Spleen (tissue), 11 donors: ENCODE measurements around the gene ZBTB7B. TPM values are rescaled to one million over a fixed set of nuclear protein-coding genes. Genes with fewer than 3 reads are reported as not detected.

ENCODE experiments used
- DNase-seq: peaks from one replicate; pipeline ENCODE4 v3.0.0-alpha.2; 2020
- H3K27ac ChIP-seq, 8 donors: fragments of 200-600 bp; sonication (generic) in 7 of 8; 1 replicate in 4 of 8; 2 replicates in 4 of 8; pipeline versions ENCODE4 v1.5.0 to v1.8.0; 2016 to 2021; ENCODE audit warnings: inconsistent platforms in 4 of 8, mild to moderate bottlenecking in 4 of 8, moderate library complexity in 1 of 8
- H3K27me3 ChIP-seq, 7 donors: fragments of 200-600 bp; sonication (generic) in 6 of 7; replicated peaks in 1 of 7; 1 replicate in 4 of 7; 2 replicates in 3 of 7; pipeline versions ENCODE4 v1.5.0 to v1.8.0; 2016 to 2021; ENCODE audit warnings: inconsistent platforms in 3 of 7, mild to moderate bottlenecking in 1 of 7
- H3K36me3 ChIP-seq, 6 donors: fragments of 200-600 bp; sonication (generic) in 5 of 6; 1 replicate in 4 of 6; 2 replicates in 2 of 6; pipeline versions ENCODE4 v1.5.0 to v1.8.0; 2016 to 2021; ENCODE audit warnings: inconsistent platforms in 2 of 6
- H3K4me1 ChIP-seq, 6 donors: fragments of 200-600 bp; sonication (generic) in 5 of 6; 1 replicate in 3 of 6; 2 replicates in 3 of 6; pipeline versions ENCODE4 v1.5.0 to v1.8.0; 2016 to 2021; ENCODE audit warnings: inconsistent platforms in 3 of 6
- H3K4me3 ChIP-seq, 8 donors: fragments of 200-600 bp; sonication (generic) in 7 of 8; 1 replicate in 4 of 8; 2 replicates in 4 of 8; pipeline versions ENCODE4 v1.5.0 to v1.8.0; 2016 to 2021; ENCODE audit warnings: inconsistent platforms in 4 of 8, mild to moderate bottlenecking in 4 of 8, moderate library complexity in 2 of 8
- H3K9me3 ChIP-seq, 8 donors: fragments of 200-600 bp; sonication (generic) in 7 of 8; 1 replicate in 4 of 8; 2 replicates in 4 of 8; pipeline versions ENCODE4 v1.5.0 to v1.8.0; 2016 to 2021; ENCODE audit warnings: inconsistent platforms in 4 of 8
- CTCF ChIP-seq, 11 experiments: fragments of 200-600 bp in 7 of 11; fragments of 450-650 bp in 4 of 11; sonication (generic) in 4 of 11; IDR thresholded peaks in 8 of 11; conservative IDR thresholded peaks in 3 of 11; 1 replicate in 7 of 11; 2 replicates in 4 of 11; pipeline versions ENCODE4 v1.4.0 to v1.8.0; 2016 to 2021; ENCODE audit warnings: antibody characterized with exemption in 11 of 11, inconsistent platforms in 4 of 11, mild to moderate bottlenecking in 1 of 11
- POLR2A ChIP-seq, 3 donors: fragments of 450-650 bp; IDR thresholded peaks; one replicate each; pipeline ENCODE4 v1.5.1; 2017; ENCODE audit warnings: antibody characterized with exemption in 3 of 3, mild to moderate bottlenecking in 1 of 3
- POLR2AphosphoS5 ChIP-seq, 3 donors: sonication (generic); formaldehyde crosslinking; IDR thresholded peaks; one replicate each; pipeline ENCODE4 v1.5.1; 2017; ENCODE audit warnings: antibody characterized with exemption in 3 of 3
- WGBS, 5 donors: extraction: QIAGEN DNeasy Blood & Tissue Kit in 3 of 5; methylation state at CpG; one replicate each; pipeline versions ENCODE4 v1.1.5 to v1.1.7; 2013 to 2018; 5-methylcytosine and 5-hydroxymethylcytosine counted together
- intact Hi-C: fragments of 100-400 bp; cut with DNase I; formaldehyde crosslinking; loops from one replicate; pipeline ENCODE4 v1.15.0; 2023; ENCODE audit warnings: low total_unique reads
- polyA plus RNA-seq, 3 donors: library from polyadenylated mRNA; stranded (reverse); fragments of 200-250 nt; gene quantifications; one replicate each; pipeline ENCODE4 v1.2.1, GENCODE V29; 2013
- total RNA-seq, 7 donors: library from RNA; depleted of rRNA in 3 of 7; stranded (reverse); fragments of >200 nt in 3 of 7; fragmentation: NEBNext Ultra II Directional in 4 of 7; extraction: Animal tissue kit (Norgen Biotek cat#: 25700) in 4 of 7; gene quantifications; one replicate each; pipeline versions ENCODE4 v1.1.0 to v1.2.1, GENCODE V29; 2016 to 2021
- donor health status: healthy with polysubstance abuse.
- donor health status: DM: no; HTN: no; CAD: no; lungs with moderate emphysema.
- donor health status: DM: no; HTN: no; CAD: no.
- donor health status: Bipolar disorder and iron deficiency.
- donor health status: healthy.
- donor health status: DM: no; HTN: no; CAD: no.
- donor health status: DM: yes; HTN: yes; CAD: no.

The ZBTB7B gene
- total and polyA plus RNA-seq, 10 donors = 11.1 to 88.9 (median 57.5) TPM

- intact Hi-C loops = no loop called here
- Histone ChIP-seq H3K4me3 (peak overlapping the region; percentile 52 to 78 (median 64)), H3K27me3 (no peaks in the 10 kb centered on the region), H3K9me3 (no peaks in the 10 kb centered on the region), H3K36me3 (peaks cover 0 to 40% (median 29%) of the 10 kb centered on the region in 6 donors), H3K27ac (peak overlapping the region; percentile 66 to 89 (median 82)), H3K4me1 (peaks cover 58 to 98% (median 78%) of the 10 kb centered on the region in 6 donors)
- WGBS, 5 donors = 1 to 8% (median 4%) methylated on average over 4 of the region's 4 CpGs
- peak in 2 of 3 donors; percentile 76 to 89 for TF ChIP-seq POLR2AphosphoS5 (IDR thresholded peaks at IDR 0.05)
- TF ChIP-seq CTCF (IDR thresholded peaks at IDR 0.05 in 8 of 11, conservative IDR thresholded peaks at IDR 0.05 in 3 of 11) = no peak
- DNase-seq = peak; percentile 90
Observed at GRCh38 chr1:154955039-154955717, 47.4 kb upstream of the ZBTB7B start.

GRCh38 chr1:154955718-154956543 is 46.7 kb upstream of the ZBTB7B start, which contains the start of gene PBXIP1:
Gene PBXIP1, minus strand, starts transcription at chr1:154956099. Its CDS starts 2,378 bp downstream, at chr1:154953721.
- TF ChIP-seq CTCF (IDR thresholded peaks at IDR 0.05 in 8 of 11, conservative IDR thresholded peaks at IDR 0.05 in 3 of 11) = peak in 4 of 11 experiments; percentile 12 to 32 (median 22)
- peak in 2 of 3 donors; percentile 62 to 81 for TF ChIP-seq POLR2AphosphoS5 (IDR thresholded peaks at IDR 0.05)
- no peak for TF ChIP-seq POLR2A (IDR thresholded peaks at IDR 0.05)
- H3K4me3 ChIP-seq = peak within 1 kb of the TSS; percentile 52 to 78 (median 64)
- peaks cover 61 to 98% (median 81%) of the 10 kb centered on the region in 6 donors for H3K4me1 ChIP-seq
- peak; percentile 83 for DNase-seq
- peaks cover 0 to 32% (median 22%) of the 10 kb centered on the region in 6 donors for H3K36me3 ChIP-seq
- 0 to 1% (median 0%) methylated on average over 18 of the region's 18 CpGs for WGBS, 5 donors
- intact Hi-C loops = no loop called here
- H3K27me3 ChIP-seq = no peaks in the 10 kb centered on the region
- H3K27ac ChIP-seq = peak within 1 kb of the TSS; percentile 66 to 89 (median 82)
- H3K9me3 ChIP-seq = no peaks in the 10 kb centered on the region

DNA sequence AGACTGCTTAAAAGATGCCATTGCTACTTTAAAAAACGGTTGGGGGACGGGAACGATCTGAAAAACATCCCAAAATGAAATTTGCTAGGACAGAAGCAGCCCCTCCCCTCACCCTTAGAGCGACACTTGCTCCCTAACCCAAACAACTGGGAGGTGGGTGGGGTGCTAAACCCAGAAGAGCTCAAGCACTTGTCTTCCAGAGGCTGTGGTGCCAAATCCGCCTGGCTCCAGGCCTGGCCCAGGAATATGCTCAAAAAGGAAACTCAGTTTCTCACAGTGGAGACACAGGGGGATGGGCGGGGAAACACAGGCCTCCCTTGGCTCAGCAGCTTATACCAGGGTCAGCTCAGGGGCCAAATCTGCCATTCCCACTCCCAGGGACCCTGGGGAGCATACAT is 46.1 kb upstream of the ZBTB7B start:
- H3K4me1 ChIP-seq = peaks cover 55 to 96% (median 78%) of the 10 kb centered on the region in 6 donors
- intact Hi-C loops = no loop called here
- peak overlapping the region; percentile 66 to 89 (median 82) for H3K27ac ChIP-seq
- H3K36me3 ChIP-seq = peaks cover 0 to 26% (median 18%) of the 10 kb centered on the region in 6 donors
- peak overlapping the region in 7 of 8 donors; percentile 52 to 78 (median 61) for H3K4me3 ChIP-seq
- 19 to 35% (median 28%) methylated on average over 6 of the region's 6 CpGs for WGBS, 5 donors
- no peaks in the 10 kb centered on the region for H3K9me3 ChIP-seq
- TF ChIP-seq POLR2AphosphoS5 (IDR thresholded peaks at IDR 0.05) (no peak), CTCF (IDR thresholded peaks at IDR 0.05 in 8 of 11, conservative IDR thresholded peaks at IDR 0.05 in 3 of 11) (no peak), POLR2A (IDR thresholded peaks at IDR 0.05) (no peak)
- no peaks in the 10 kb centered on the region for H3K27me3 ChIP-seq
- peak; percentile 75 for DNase-seq
